GM21528 (cell line): Measurements from ENCODE around the gene TMEM255A.
"Not testable (repeated sequence)": the region's sequence is repeated elsewhere in the genome, so short reads cannot be mapped to it uniquely, and the experiment has no call there.

Experiments
- ATAC-seq: cut with Tn5 transposase; IDR thresholded peaks from one replicate; pipeline ENCODE4 v1.9.1; 2021; ENCODE audit warnings: mild to moderate bottlenecking, moderate library complexity; ENCODE audit not compliant: unreplicated experiment, low FRiP score

Gene TMEM255A

DNA sequence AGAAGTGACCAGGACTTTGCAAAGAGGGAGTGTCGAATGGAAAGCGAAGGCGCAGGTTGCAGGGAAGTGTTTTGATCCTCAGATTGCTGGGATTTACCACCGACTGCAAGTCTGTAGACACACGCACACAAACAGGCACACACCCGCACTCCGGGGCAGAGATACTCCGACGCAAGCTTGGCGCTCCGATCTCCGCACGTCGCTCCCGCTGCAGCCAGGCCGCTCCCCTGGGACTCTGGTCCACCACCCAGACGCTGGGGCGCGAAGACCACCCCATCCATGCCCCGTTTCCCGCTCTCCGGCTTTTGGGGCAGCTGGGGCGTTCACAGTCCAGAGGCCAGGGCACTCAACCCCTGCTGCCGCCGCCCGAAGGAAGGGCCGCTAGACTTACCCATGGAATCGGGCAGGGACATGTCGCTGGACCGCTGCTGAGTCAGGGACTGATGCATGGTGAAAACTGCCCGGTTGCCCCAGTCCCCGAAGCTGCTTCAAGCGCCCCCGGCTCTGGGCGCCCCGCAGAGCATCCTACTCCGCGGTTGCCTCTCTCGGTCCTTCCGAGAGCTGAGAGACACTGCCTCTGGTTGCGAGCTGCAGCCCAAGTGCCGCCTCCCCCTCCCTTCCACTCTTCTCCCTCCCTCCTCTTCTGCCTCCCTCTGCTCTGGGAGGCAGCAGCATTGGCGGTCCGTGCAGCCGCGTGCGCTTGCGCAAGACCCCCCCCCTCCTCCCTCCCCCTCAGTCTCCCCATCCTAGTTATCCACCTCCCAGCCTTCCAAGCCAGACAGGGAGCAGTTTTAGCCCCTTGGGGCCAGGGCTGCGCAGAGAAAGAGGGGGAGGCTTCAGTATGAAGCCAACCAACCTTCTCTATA, at the start of gene TMEM255A:
TSS of gene TMEM255A (minus strand) at position 601 of the 866 bp plus-strand sequence. CDS start at position 449, 152 bp downstream.
- ATAC-seq: no peak

DNA sequence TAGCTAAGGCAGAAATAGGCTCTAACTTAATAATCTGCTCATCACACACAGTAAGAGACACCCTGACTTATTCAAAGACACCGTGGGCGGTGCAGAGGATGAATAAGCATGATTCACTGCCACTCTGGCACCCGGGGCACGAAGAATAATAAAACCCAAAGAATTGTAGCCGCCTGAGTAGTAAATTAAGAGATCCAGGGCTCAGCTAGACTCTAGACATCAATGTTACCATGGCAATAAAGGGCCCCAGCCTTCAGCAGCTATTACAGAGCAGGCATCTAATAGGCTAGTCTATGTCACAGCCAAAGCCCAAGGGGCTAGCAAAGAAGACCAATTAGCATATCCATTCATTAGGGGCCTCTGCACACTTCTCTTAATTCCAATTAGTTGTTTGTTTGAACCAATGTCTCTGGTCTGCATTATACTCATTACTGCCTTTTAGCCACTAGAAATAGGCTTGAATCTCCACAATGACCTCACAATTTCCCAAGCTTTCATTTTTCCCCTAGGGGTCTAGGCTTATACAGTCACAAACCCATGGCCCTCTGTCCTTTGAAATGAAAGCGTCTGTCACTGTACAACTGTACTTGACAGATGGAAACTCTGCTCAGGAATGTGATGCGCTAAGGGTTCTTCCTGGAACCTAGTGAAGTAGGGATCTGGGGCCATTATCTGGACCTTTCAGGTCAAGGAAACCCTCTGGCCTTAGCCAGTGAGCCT, 47.6 kb upstream of the TMEM255A start:
- ATAC-seq: no peak

DNA sequence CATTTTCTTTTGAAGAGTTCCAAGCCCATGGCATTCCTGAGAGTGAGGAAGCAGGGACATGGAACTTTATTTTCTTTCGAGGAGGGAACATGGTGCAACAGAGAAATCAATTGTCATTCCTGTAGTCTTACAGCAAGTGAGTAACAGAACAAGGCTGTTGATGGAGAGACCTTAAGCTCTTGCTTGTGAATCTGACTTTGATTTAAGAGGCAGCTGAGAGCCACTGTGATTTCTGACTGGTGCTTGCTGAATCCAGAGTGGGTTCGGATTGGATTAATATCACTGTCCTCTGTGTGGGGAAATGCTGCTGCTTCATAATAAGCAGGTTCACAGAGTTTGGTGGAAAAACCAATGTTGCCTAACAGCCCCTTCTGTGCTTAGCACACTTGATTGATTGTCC, 45.9 kb upstream of the TMEM255A start:
- ATAC-seq: no peak

DNA sequence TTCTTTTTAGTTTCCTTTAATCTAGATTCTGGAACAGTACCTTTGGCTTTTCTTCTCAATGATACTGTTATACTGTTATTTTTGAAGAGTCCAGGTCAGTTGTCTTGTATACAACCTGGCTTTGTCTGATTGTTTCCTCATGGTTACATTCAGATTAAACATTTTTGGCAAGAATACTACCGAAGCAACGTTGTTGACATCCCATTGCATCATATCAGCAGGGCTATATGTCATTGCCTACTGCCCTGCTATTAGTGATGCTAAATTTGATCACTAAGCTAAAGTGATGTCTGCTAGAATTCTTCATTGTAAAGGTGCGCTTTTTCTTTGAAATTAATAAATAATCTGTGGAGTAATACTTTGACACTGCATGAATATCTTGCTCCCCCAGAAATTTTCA, 44.8 kb upstream of the TMEM255A start:
- ATAC-seq: no peak

DNA sequence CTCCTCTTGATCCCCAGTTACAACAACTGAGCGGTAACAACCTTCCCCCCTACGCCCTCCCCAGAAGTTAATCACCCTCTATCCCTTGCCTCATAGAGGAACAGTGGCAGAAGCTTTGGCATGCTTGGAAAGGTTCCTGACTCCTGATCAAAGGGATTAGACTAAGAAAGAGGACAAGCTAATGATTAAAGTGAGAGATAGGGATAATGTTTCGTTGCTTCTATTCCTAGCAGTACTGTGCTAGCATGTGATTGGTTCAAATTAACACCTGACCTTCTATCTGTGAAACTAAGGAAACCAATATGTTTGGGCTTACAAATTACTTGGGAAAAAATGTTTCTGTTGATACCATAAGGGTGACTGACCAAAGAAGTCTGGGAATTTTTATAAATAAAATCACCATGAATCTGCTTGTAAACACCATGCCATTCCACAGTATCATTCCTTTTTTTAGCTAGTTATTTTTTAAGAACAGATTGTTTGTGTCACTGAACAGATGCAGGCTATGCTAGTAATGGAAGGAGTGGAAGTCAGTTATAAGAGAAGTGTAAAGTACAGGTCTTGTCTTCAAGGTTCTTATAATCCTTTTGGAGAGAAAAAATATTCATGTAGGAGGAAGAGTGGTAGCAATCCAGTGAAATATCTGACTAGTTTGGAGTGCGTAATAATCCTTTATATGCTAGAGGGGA, 39.3 kb upstream of the TMEM255A start:
- ATAC-seq: no peak

DNA sequence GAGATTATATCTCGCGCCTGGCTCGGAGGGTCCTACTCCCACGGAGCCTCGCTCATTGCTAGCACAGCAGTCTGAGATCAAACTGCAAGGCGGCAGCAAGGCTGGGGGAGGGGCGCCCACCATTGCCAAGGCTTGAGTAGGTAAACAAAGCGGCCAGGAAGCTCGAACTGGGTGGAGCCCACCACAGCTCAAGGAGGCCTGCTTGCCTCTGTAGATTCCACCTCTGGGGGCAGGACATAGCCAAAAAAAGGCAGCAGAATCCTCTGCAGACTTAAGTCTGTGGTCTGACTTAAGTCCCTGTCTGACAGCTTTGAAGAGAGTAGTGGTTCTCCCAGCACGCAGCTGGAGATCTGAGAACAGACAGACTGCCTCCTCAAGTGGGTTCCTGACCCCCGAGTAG, 33.3 kb upstream of the TMEM255A start:
- ATAC-seq: not testable (repeated sequence)

DNA sequence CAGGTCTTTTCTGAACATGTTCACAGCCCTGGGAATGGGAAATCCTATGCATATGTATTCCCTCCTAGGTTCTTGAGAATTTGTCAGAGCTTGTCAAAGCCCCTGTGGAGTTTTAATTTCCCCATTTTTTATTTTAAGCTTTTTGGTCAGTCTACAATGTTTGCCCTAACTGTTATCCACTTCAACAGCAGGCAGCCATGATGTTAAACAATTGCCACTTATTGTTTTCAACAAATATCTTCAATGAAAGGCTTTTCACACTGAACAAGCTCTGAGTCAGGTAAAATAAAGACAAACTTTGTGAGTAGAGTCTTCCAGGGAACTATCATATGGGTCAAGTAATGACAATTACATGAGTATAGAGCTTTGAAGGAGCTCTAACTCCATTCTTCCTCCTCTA, 25.6 kb upstream of the TMEM255A start:
- ATAC-seq: no peak

DNA sequence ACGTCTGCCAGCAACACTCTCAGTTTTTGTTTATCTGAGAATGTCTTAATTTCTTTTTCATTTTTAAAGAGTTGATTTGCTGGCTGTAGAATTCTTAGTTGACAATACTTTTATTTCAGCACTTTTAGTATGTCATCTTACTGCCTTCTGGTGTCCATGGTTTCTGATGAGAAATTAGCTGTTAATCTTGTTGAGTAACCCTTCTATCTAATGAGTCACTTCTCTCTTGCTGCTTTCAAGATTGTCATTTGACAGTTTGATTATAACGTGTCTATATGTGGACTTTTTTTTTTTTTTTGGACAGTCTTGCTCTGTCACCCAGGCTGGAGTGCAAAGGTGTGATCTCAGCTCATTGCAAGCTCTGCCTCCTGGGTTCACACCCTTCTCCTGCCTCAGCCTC, 24.0 kb upstream of the TMEM255A start:
- ATAC-seq: no peak

DNA sequence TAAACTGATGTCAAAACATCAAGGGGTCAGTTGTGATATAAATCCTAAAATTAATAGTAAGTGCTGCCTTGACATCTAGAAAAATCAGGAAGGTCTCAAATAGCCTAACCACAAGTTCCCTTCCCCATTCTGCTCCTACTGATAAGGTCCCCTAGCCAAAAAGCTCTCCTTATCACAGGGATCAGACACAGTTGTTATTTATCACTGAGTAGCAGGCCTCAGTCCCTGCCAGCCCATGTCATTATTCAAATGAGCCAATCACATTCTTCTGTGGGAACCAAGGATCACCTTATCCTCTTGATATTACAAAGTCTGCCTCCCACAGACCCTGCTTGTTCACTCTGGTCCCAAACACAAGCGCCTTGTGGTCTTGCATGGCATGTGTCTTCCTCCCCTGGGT, 23.3 kb upstream of the TMEM255A start:
- ATAC-seq: no peak

DNA sequence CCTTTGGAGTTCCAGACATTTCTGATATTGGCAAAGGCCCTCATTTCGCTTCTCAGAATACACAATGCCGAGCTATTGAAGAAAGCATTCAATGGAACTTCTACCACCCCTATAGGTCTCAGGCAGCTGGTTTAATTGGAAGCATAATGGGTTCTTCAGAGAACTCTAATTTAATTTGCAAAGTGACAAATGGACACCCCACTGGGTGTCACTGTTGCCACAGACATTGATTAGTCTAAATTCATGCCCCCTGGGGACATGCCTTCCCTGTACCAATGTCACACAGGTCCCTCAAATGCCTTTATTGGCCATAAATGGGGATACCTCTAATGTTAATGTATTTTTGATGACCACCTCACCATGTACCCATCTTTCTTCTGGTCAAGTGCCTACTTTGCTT, 22.9 kb upstream of the TMEM255A start:
- ATAC-seq: no peak

DNA sequence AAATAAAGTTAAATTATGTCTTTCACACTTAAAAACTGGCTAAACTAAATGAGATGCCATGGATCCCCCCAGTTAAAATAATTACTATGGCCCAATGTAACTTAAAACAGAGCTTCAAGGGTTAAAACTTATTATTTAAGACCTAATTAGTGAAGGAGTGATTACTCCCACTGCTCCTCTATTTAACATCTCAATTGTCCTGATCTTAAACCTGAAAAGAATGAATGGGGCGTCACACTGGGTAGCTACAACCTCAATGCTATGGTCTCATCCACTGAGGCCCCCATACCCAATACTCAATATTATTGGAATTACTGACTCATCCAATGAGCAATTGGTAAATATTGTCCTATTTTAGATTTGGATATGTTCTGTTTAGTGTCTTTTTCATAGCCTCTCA, 21.1 kb upstream of the TMEM255A start:
- no peak for ATAC-seq

DNA sequence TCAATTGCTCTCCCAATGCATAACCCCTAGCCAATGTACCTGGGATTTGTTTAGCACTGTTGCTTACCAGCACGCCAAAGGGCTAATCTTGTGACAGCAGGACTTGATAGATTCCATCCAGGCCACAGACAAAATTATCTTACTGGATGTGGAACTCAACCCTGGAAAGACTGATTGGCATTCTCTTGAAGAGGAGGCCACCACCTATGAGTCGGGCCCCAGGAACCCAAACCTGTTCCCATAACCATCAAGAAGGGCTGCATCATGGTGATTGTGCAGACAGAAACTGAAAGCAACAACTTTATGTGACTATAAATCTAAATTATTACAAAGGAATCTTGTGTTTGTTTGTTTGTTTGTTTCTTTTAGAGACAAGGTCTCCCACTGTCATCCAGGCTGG, 19.9 kb upstream of the TMEM255A start:
- no peak for ATAC-seq

DNA sequence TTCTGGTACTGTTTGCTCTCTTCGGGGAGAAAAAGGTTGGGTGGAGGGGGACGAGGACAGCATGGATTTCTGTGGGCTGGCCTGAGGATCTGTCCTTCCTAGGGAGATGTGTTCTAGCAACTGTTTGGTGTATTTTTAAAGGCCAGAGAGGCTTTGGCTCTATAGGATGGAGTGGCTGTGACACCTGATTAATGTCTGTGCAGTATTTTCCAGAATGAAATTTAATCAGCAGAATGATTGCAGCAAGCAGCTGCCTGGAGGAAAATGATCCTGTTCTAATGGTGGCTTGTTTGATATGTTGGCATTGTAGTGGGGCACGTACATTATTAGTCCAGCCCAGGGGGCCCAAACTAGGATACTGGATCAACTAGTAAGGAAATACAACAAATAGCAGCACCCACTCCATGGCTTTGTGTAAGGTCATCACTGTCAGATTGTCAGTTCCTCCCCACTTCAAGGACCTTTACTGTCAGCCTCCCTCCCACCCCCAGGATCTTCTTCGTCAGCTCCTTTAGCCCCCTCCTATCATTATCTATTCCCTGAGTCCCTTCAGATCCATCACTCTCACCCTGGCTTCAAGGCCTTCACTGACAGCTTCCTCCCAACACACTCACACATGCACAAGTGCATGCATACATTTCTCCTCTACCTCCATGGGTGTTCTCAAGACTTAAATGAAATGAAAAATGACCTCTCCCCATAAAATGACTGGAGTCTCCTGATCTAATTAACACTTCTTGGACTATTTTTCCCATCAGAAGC, 10.4 kb upstream of the TMEM255A start:
- ATAC-seq: no peak

DNA sequence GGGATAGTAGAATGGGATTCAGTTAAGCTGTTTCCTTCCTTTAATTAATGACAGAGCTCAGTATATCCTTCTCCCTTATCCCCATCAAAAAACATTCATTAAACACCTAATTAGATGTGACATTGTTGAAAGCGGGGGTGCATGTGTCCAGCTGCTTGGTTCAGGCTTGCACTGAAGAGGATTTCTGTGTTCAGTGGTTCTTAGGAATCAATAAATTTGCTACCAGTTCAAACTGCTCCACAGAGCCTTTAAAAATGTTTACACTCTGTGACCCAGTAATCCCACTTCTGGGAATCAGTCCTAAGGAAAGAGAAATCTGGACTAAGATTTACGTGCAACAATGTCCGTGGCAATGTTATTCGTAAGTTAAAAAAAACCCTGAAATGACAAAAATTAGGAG, 7.2 kb upstream of the TMEM255A start:
- no peak for ATAC-seq

DNA sequence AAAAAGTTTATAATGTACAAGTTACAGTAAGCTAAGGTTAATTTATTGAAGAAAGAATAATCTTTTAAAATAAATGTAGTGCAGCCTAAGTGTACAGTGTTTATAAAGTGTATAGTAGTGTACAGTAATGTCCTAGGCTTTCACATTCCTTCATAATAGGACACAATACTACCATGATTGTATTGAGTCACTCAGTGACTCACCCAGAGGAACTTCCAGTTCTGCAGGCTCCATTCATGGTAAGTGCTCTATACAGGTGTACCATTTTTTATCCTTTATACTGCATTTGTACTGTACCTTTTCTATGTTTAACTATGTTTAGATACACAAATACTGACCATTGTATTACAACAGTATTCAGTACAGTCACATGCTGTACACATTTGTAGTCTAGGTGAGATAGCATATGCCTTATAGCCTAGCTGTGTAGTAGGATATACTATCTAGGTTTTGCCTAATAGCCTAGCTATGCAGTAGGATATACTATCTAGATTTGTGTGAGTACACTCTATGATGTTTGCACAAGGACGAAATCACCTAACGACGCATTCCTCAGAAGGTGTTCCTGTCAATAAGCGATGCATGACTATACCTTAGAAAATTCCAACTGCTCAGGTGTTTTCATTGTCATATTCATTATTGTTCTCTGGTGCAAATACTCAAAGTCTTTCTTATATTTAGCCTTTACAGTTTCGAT, 5.5 kb upstream of the TMEM255A start:
- ATAC-seq: no peak

DNA sequence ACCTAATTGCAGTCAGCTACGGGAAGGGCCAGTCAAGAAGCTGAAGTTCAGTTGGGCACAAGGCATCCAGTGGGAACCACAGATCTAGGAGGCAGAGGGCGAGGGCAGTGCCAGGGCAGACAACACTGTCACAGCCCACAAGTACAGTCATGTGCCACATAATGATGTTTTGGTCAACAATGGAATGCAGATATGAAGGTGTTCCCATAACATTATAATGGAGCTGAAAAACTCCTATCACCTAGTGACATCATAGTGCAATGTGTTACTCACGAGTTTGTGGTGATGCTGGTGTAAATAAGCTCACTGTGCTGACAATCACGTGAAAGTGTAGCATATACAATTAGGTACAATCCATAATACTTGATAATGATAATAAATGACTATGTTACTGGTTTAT, 4.5 kb upstream of the TMEM255A start:
- ATAC-seq: no peak

DNA sequence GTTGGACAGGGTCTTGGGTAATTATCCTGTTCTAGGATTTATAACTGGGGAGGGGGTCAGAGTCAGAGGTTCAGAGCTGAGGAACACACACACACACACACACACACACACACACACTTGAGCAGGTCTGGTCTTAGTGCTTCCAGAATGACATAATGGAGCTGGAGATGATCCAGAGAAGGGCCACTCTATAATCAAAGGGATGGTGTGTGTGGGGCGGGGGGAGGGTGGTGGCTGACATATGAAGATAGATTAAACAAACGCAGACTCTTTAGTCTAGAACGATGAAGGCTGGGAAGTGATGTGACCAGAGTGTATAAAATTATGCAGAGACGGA, 434 bp upstream of the TMEM255A start:
- no peak for ATAC-seq

DNA sequence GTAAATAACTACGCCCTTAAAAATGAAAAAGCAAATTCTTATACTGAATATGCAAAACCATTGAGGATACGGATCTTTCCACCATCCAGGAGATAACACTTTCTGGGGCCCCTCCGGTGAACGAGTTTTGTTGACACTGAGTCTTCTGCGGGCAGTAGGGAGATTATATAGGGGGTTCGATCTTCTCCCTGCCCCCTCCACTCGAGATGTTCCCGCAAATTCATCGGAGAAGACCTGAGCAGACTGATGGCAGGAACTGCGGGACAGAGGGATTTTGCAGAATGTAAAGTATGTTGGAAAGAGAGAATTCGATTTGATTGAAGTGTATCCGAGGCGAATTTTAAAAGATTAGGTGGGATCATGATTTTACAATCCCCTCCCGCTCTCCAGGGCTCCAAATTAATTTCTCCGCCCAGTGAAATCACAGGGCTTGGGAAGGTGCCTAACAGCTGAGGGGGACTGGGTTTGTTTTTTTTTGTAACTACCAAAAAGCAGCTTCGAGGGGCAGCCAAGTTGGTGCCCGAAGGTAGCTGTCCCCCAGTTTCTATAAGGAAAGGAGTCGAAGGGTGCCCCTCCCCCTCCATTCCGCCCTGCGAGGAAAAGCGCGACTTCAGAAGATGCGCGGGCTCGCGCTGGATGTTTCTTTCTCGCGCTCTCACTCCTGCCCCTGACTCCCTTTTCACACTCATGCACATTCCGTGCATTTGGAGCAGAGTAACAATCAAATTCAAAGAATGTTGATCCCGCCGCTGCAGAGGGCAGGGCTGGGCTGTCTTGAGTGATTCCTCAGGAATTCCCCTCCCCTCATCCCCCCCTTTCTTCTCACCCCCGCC, 1.2 kb downstream of the TMEM255A start:
- no peak for ATAC-seq
